GM12891 (cell line): ENCODE results near the gene RAP2A.

Source experiments
- PAX5 ChIP-seq: IDR thresholded peaks from 2 replicates; pipeline ENCODE4 v1.6.1; 2011; ENCODE audit warnings: low read length, moderate library complexity, mild to moderate bottlenecking; ENCODE audit not compliant: insufficient read depth, severe bottlenecking
- POLR2A ChIP-seq: IDR thresholded peaks from 2 replicates; pipeline ENCODE4 v1.6.1; 2011; ENCODE audit warnings: low read depth, low read length, control low read depth
- POLR2AphosphoS5 ChIP-seq: IDR thresholded peaks from 2 replicates; pipeline ENCODE4 v1.6.1; 2011; ENCODE audit warnings: low read depth, low read length, control low read depth
- POU2F2 ChIP-seq: IDR thresholded peaks from 2 replicates; pipeline ENCODE4 v1.6.1; 2011; ENCODE audit warnings: low read depth, mild to moderate bottlenecking, control low read depth, low read length, moderate library complexity
- SPI1 ChIP-seq: IDR thresholded peaks from 2 replicates; pipeline ENCODE4 v1.6.1; 2011; ENCODE audit warnings: low read depth, low read length, control low read depth
- TAF1 ChIP-seq: IDR thresholded peaks from 2 replicates; pipeline ENCODE4 v1.6.1; 2011; ENCODE audit warnings: low read depth, low read length, control low read depth

GRCh38 chr13:97492257-97492656, 58.3 kb downstream of the RAP2A start:
- TF ChIP-seq POLR2AphosphoS5 (no peak), POLR2A (no peak), TAF1 (no peak), POU2F2 (no peak), SPI1 (no peak), PAX5 (no peak)
